Stimulated activated naive CD8-positive, alpha-beta T cell treated with anti-CD3 and anti-CD28 coated beads, Interleukin-15, Interleukin-2, amounts not matched to agents 100 ng/mL and 50 ng/mL, for 24 hours (primary cell): ENCODE measurements around the gene NBPF3.
A peak's percentile ranks its signal among the peaks of the same experiment; 100 is the strongest.

Source experiments
- H3K27ac Mint-ChIP-seq: one replicate; pipeline ENCODE4 v1.8.0; 2021; ENCODE audit warnings: mild to moderate bottlenecking, mixed read lengths
- H3K27me3 Mint-ChIP-seq: one replicate; pipeline ENCODE4 v1.8.0; 2021; ENCODE audit warnings: mixed read lengths
- H3K36me3 Mint-ChIP-seq: one replicate; pipeline ENCODE4 v1.8.0; 2021; ENCODE audit warnings: low read depth, mixed read lengths
- H3K4me1 Mint-ChIP-seq: one replicate; pipeline ENCODE4 v1.8.0; 2021; ENCODE audit warnings: low read depth, mixed read lengths
- H3K4me3 Mint-ChIP-seq: one replicate; pipeline ENCODE4 v1.8.0; 2021; ENCODE audit warnings: mild to moderate bottlenecking, mixed read lengths
- H3K9me3 Mint-ChIP-seq: one replicate; pipeline ENCODE4 v1.8.0; 2021; ENCODE audit warnings: mixed read lengths

Gene NBPF3

DNA sequence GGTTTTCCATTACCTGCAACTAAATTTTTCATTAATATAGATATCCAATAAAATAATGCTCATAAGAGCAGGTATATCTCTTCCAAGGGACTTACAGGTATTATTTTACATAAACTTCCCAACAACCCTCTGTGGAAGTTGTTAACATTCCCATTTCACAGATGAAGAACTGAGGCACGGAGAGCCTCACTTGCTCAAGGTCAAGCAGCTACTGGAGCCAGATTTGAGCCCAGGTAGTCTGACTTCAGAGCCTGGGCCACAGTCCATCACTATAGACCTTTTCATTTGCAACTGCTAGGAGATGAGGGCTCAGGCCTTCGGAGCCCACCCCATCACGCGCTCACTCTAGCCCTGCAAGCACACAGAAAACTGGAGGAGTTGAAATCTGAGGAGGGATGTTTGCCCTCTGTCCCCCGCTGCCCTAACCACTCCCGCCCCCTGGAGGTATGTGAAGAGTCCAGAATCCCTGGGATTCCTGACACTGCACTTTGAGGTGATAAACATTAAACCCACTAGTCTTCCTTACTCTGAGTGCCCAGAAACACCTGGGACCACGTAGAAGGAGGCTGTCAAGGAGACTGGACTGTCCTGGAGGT is 57.6 kb downstream of the NBPF3 start:
- no peak overlapping the region for H3K4me3 Mint-ChIP-seq
- no peaks in the 10 kb centered on the region for H3K36me3 Mint-ChIP-seq
- H3K27me3 Mint-ChIP-seq: peaks cover 3% of the 10 kb centered on the region
- no peaks in the 10 kb centered on the region for H3K9me3 Mint-ChIP-seq
- no peaks in the 10 kb centered on the region for H3K4me1 Mint-ChIP-seq
- H3K27ac Mint-ChIP-seq: no peak overlapping the region

DNA sequence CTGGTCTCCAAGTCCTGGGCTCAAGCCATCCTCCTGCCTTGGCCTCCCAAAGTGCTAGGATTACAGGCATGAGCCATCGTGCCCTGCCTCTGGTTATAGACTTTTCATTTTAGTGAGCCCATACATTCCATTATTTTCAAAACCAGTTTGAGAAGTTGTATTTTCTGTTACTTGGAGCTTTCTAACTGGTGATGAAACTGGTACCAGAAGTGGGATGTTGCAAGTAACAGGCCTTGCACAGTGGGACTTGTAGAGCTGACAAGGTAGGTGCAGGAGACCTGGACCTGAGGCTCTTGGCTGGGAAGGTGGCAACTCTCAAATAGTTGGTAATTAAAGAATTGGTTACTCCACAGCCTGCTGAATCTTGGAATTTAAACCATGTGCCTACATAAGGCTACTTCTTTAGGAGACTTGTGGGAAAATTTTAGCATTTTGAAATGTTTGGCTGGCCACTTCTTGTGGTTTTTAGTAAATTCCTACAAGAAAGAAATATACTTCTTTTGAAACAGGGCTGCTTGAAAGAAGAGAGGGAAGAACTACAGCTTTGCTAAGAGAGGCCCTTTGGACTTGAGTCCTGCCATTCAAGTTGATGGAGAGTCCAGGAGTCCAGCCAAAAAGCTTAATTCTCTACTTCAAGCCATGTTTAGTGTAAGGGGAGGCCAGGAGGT is 59.5 kb downstream of the NBPF3 start:
- Mint-ChIP-seq H3K27me3 (no peaks in the 10 kb centered on the region), H3K36me3 (no peaks in the 10 kb centered on the region), H3K4me1 (no peaks in the 10 kb centered on the region), H3K9me3 (no peaks in the 10 kb centered on the region), H3K4me3 (no peak overlapping the region), H3K27ac (no peak overlapping the region)

DNA sequence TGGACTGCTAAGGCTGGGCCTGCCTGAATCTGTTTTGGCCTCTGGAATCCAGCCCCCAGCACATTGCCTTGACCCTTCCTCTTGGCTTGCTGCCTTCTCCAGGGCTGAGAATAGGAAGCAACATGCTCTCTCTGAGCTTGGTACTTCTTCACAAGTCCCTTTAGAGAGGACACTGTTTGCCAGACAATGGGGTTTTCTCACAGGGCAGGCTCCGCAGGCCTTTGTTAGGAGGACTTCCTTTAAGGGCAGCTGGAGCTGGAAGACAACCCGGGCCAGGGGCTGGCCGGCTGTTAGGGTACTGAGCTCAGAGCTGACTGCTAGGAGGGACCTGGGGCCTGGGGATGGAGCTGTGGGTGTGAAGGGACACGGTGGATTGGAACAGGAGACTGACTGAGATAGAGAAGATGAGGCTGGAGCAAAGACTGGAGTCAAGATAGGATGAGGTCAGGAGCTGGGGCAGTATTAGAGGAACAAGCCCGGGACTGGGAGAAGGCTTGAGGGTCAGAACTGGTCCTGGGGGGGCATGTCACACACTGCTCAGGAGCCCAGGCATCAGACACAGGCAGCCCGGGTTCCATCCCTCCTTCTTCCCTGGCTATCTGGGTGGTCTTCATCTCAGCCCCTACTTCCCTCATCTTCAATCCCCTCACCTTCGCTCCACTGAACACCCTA is 63.9 kb downstream of the NBPF3 start:
- Mint-ChIP-seq H3K27me3 (peaks cover 24% of the 10 kb centered on the region), H3K27ac (no peak overlapping the region), H3K9me3 (no peaks in the 10 kb centered on the region), H3K4me3 (no peak overlapping the region), H3K36me3 (no peaks in the 10 kb centered on the region), H3K4me1 (peaks cover 2% of the 10 kb centered on the region)

GRCh38 chr1:21506804-21507203 is 66.9 kb downstream of the NBPF3 start:
- H3K27me3 Mint-ChIP-seq: peaks cover 44% of the 10 kb centered on the region

GRCh38 chr1:21507511-21508270 is 67.8 kb downstream of the NBPF3 start:
- H3K4me3 Mint-ChIP-seq: no peak overlapping the region
- H3K9me3 Mint-ChIP-seq: no peaks in the 10 kb centered on the region
- H3K27me3 Mint-ChIP-seq: peaks cover 44% of the 10 kb centered on the region
- H3K4me1 Mint-ChIP-seq: peaks cover 5% of the 10 kb centered on the region
- H3K36me3 Mint-ChIP-seq: no peaks in the 10 kb centered on the region
- H3K27ac Mint-ChIP-seq: no peak overlapping the region

More at GRCh38 chr1:21506804-21507203, 66.9 kb downstream of the NBPF3 start:
- Mint-ChIP-seq H3K4me3 (no peak overlapping the region), H3K9me3 (no peaks in the 10 kb centered on the region), H3K36me3 (no peaks in the 10 kb centered on the region), H3K4me1 (peaks cover 5% of the 10 kb centered on the region), H3K27ac (no peak overlapping the region)

GRCh38 chr1:21508580-21509350 is 68.8 kb downstream of the NBPF3 start:
- Mint-ChIP-seq H3K4me1 (peaks cover 5% of the 10 kb centered on the region), H3K9me3 (no peaks in the 10 kb centered on the region), H3K27me3 (peaks cover 44% of the 10 kb centered on the region), H3K36me3 (no peaks in the 10 kb centered on the region), H3K4me3 (peak overlapping the region; percentile 68), H3K27ac (no peak overlapping the region)

DNA sequence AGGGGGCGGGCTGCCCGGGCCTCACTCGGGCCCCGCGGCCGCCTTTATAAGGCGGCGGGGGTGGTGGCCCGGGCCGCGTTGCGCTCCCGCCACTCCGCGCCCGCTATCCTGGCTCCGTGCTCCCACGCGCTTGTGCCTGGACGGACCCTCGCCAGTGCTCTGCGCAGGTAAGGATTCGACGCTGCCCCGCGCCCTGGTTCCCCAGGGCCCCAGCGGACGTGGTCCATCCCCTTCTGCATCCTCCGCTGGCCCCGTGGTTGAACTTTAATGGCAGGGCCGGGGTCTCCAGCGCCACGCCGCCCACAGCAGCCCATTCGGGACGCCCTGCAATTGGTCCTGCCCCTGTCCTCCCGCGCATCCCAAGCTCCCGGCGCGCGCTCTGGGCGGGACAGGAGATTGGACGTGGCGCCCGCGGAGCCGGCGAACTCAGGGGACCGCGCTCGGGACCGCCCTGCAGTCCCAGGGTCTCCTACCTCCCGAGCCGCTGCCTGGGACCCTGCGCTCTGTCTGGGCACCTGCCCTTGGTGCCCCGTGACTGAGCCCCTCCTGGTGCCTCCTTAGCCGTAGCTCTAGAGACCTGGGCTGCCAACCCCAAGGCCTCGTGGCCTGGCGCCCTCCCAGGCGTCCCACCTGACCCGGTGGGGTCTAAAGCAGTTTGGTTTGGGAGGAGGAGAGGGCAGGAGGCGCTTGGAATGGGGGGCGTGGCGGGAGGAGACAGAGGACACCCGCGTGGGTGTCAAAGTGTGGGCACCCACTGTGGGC is 69.6 kb downstream of the NBPF3 start, which contains the start of gene ALPL:
Gene ALPL, plus strand, starts transcription at position 73 of the 762 bp plus-strand sequence. CDS start 44,659 bp downstream, outside the sequence.
- H3K27me3 Mint-ChIP-seq: peaks cover 44% of the 10 kb centered on the region

DNA sequence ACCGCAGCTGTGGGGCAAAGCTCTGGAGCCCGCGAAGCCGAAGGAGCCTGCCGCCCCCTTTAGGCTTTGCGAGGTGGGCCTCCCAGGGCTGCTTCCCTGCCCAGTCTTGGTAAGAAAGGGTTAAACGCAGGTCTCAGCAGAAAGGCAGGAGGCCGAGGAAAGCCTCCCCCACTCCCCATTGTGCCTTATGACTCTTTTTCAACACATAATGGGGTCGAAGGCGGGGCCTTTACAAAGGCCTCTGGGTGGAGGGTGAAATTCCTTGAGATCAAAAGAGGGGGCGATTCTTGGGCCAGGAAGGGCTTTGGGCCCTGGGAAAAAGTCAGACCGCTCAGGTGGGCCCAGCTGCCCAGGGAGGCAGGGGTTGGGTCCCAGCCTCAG is 70.2 kb downstream of the NBPF3 start:
- H3K4me1 Mint-ChIP-seq: peaks cover 5% of the 10 kb centered on the region
- H3K4me3 Mint-ChIP-seq: no peak overlapping the region
- no peak overlapping the region for H3K27ac Mint-ChIP-seq
- H3K9me3 Mint-ChIP-seq: no peaks in the 10 kb centered on the region
- peaks cover 44% of the 10 kb centered on the region for H3K27me3 Mint-ChIP-seq
- no peaks in the 10 kb centered on the region for H3K36me3 Mint-ChIP-seq

More for the DNA sequence above, 69.6 kb downstream of the NBPF3 start, which contains the start of gene ALPL:
- peaks cover 5% of the 10 kb centered on the region for H3K4me1 Mint-ChIP-seq
- H3K9me3 Mint-ChIP-seq: no peaks in the 10 kb centered on the region
- H3K36me3 Mint-ChIP-seq: no peaks in the 10 kb centered on the region
- no peak within 1 kb of the TSS for H3K27ac Mint-ChIP-seq
- H3K4me3 Mint-ChIP-seq: peak within 1 kb of the TSS; percentile 68

GRCh38 chr1:21510885-21511578 is 71.1 kb downstream of the NBPF3 start:
- H3K4me3 Mint-ChIP-seq: no peak overlapping the region
- peaks cover 5% of the 10 kb centered on the region for H3K4me1 Mint-ChIP-seq
- H3K27me3 Mint-ChIP-seq: peaks cover 44% of the 10 kb centered on the region
- H3K36me3 Mint-ChIP-seq: no peaks in the 10 kb centered on the region
- no peaks in the 10 kb centered on the region for H3K9me3 Mint-ChIP-seq
- H3K27ac Mint-ChIP-seq: no peak overlapping the region

GRCh38 chr1:21511579-21512522 is 71.9 kb downstream of the NBPF3 start:
- Mint-ChIP-seq H3K27ac (no peak overlapping the region), H3K36me3 (no peaks in the 10 kb centered on the region), H3K9me3 (no peaks in the 10 kb centered on the region), H3K4me1 (peaks cover 5% of the 10 kb centered on the region), H3K4me3 (no peak overlapping the region), H3K27me3 (peaks cover 36% of the 10 kb centered on the region)

GRCh38 chr1:21514245-21514644 is 74.3 kb downstream of the NBPF3 start:
- peaks cover 17% of the 10 kb centered on the region for H3K27me3 Mint-ChIP-seq

GRCh38 chr1:21517161-21517589 is 77.2 kb downstream of the NBPF3 start:
- no peak overlapping the region for H3K4me3 Mint-ChIP-seq
- H3K4me1 Mint-ChIP-seq: peaks cover 7% of the 10 kb centered on the region
- H3K9me3 Mint-ChIP-seq: no peaks in the 10 kb centered on the region
- H3K27me3 Mint-ChIP-seq: no peaks in the 10 kb centered on the region
- H3K36me3 Mint-ChIP-seq: no peaks in the 10 kb centered on the region
- no peak overlapping the region for H3K27ac Mint-ChIP-seq

More at GRCh38 chr1:21514245-21514644, 74.3 kb downstream of the NBPF3 start:
- Mint-ChIP-seq H3K4me3 (no peak overlapping the region), H3K27ac (no peak overlapping the region), H3K9me3 (no peaks in the 10 kb centered on the region), H3K36me3 (no peaks in the 10 kb centered on the region), H3K4me1 (peaks cover 5% of the 10 kb centered on the region)
